Mesothelial cell of epicardium (in vitro differentiated cells): ENCODE results near the gene RFTN1. TPM values are rescaled to one million over a fixed set of nuclear protein-coding genes. Genes with fewer than 3 reads are reported as not detected.

Source experiments
- DNase-seq, 2 experiments: peaks; one replicate each; pipeline ENCODE4 v3.0.0; 2021; ENCODE audit warnings: low spot score in 2 of 2; ENCODE audit not compliant: unreplicated experiment in 2 of 2
- H3K27ac Mint-ChIP-seq: 2 replicates; pipeline ENCODE4 v1.8.0; 2021; ENCODE audit warnings: mixed read lengths
- H3K27me3 Mint-ChIP-seq: 2 replicates; pipeline ENCODE4 v1.8.0; 2021; ENCODE audit warnings: low read depth, mixed read lengths
- H3K36me3 Mint-ChIP-seq: 2 replicates; pipeline ENCODE4 v1.8.0; 2021; ENCODE audit warnings: mixed read lengths
- H3K4me1 Mint-ChIP-seq: 2 replicates; pipeline ENCODE4 v1.8.0; 2021; ENCODE audit warnings: mixed read lengths
- H3K4me3 Mint-ChIP-seq: 2 replicates; pipeline ENCODE4 v1.8.0; 2021; ENCODE audit warnings: mild to moderate bottlenecking, moderate library complexity, mixed read lengths
- H3K9me3 Mint-ChIP-seq: 2 replicates; pipeline ENCODE4 v1.8.0; 2021; ENCODE audit warnings: mixed read lengths
- CTCF ChIP-seq: fragments of 200-600 bp; sonication (generic); IDR thresholded peaks from one replicate; pipeline ENCODE4 v1.5.0; 2021; ENCODE audit warnings: antibody characterized with exemption; ENCODE audit not compliant: unreplicated experiment
- total RNA-seq: library from RNA; stranded (reverse); gene quantifications from 3 replicates; pipeline ENCODE4 v1.2.1, GENCODE V29; 2021

Gene RFTN1
- total RNA-seq, 1 donor from 2014 or later: 10.0 TPM

- H3K9me3 Mint-ChIP-seq: no peaks in the 10 kb centered on the region
- peaks cover 51% of the 10 kb centered on the region for H3K4me1 Mint-ChIP-seq
- H3K27ac Mint-ChIP-seq: peak overlapping the region; percentile 87
- DNase-seq: no peak
- no peaks in the 10 kb centered on the region for H3K27me3 Mint-ChIP-seq
- TF ChIP-seq CTCF: no peak
- H3K36me3 Mint-ChIP-seq: no peaks in the 10 kb centered on the region
- H3K4me3 Mint-ChIP-seq: no peak overlapping the region
Measured at GRCh38 chr3:16369885-16370284, 143.6 kb downstream of the RFTN1 start.

DNA sequence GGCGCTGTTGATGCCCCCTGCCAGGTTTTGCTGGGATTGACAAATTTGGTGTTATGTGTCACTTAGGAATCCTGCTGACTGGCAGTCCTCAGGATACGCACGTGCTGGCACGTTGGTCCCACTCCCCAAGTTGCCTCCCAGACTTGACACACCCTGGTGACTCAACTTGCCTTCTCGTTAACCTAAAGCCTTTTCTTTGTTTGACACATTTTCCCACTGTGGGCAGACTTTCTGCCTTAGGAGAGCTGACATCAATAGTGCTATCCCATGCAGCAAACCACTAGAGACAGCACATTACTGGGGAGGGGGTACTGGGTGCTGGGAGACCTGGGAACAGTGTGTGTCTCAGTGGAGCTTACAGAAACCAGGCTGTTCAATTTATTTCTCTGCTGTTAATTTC lies 144.2 kb downstream of the RFTN1 start:
- Mint-ChIP-seq H3K4me3 (no peak overlapping the region), H3K4me1 (peaks cover 45% of the 10 kb centered on the region), H3K36me3 (no peaks in the 10 kb centered on the region), H3K9me3 (no peaks in the 10 kb centered on the region), H3K27ac (peak overlapping the region; percentile 21), H3K27me3 (no peaks in the 10 kb centered on the region)
- no peak for DNase-seq
- no peak for TF ChIP-seq CTCF

DNA sequence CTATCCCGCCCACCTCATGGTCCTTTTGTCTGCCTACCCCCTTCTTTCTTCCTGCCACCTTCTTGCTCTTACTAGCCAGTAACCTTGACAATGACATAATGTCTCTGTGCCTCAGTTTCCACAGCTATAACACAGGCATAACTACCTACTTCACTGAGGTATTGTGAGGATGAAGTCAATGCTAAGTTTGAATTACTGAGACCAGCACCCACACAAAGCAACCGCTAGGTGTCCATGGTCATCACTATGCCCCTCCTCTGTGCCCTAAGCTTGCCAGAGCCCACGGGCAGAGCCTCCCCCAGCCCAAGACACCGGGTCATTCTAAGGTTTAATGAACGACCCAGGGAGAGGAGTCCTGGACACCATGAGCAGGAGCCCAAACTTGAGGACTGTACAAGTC lies 146.9 kb downstream of the RFTN1 start:
- DNase-seq: no peak
- H3K9me3 Mint-ChIP-seq: no peaks in the 10 kb centered on the region
- H3K4me1 Mint-ChIP-seq: peaks cover 23% of the 10 kb centered on the region
- H3K4me3 Mint-ChIP-seq: no peak overlapping the region
- H3K36me3 Mint-ChIP-seq: no peaks in the 10 kb centered on the region
- H3K27ac Mint-ChIP-seq: no peak overlapping the region
- no peak for TF ChIP-seq CTCF
- H3K27me3 Mint-ChIP-seq: no peaks in the 10 kb centered on the region

DNA sequence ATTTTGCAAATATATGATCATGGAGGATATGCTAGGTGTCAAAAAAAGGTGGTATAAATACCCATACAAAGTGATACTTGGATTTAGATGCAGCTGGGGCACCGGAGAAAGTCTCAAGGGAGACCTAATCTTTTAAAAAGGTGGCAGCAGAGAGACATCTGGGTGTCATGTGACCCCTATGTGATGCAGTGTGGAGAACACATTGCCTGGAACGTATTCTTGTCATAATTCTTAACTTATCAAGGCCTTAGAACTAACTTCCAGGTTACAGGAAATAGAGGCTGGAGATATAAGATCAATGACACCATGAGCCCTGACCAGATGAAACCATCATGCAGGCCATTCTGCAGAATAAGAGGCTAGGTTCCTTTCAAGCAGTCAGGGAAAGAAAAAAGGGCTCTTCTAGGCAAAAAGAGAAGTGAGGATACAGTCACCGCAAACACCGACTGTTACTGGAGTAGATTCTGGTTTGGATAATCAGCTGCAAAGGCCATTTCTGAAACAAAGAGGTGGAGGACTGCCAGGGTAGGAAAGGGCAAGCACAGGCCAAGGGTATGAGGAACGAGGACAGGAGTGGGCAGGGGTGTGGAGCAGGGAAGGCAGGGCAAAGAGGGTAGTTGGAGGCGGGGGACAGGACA lies 147.9 kb downstream of the RFTN1 start:
- no peaks in the 10 kb centered on the region for H3K36me3 Mint-ChIP-seq
- H3K27ac Mint-ChIP-seq: no peak overlapping the region
- H3K4me1 Mint-ChIP-seq: peaks cover 14% of the 10 kb centered on the region
- no peaks in the 10 kb centered on the region for H3K9me3 Mint-ChIP-seq
- no peak for DNase-seq
- H3K4me3 Mint-ChIP-seq: no peak overlapping the region
- TF ChIP-seq CTCF: no peak
- H3K27me3 Mint-ChIP-seq: no peaks in the 10 kb centered on the region

DNA sequence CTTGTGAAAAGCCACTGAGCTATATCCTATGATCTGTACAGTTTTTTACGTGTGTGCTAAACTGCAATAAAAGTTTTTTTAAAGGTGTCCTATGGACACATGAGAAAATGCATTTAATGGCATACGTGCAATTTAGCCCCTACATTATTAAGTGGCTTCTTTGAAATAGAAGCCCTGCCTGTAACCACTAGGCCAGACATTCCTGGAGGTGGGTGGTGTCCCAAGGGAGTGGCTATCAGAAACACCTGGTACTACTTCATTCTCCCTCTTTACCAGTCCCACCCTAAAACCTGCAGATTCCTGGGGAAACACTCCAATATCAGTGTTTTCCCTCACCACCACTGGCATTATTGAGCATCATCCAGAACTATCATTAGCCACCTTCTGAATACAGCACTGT lies 148.5 kb downstream of the RFTN1 start:
- DNase-seq: no peak
- Mint-ChIP-seq H3K27ac (no peak overlapping the region), H3K9me3 (no peaks in the 10 kb centered on the region), H3K4me1 (peaks cover 7% of the 10 kb centered on the region), H3K4me3 (no peak overlapping the region), H3K36me3 (no peaks in the 10 kb centered on the region), H3K27me3 (no peaks in the 10 kb centered on the region)
- TF ChIP-seq CTCF: no peak

DNA sequence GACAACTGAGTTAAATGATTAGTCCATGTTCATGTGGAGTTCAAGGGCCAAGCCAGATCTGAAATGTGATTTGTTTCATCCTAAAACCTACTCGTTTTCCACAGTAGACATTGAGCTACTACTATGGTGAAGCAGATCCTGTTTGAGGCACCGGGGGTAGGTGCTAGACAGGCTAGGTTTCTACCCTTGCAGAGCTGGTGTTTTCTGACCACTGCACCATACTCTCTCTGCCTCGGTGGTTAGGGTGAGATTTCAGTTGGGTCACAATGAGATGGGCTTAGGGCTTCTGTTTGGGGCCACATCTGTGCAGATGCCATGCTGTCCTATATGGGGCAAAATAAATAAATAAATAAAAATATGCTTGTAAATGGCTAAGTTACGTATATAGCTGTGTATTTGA lies 149.2 kb downstream of the RFTN1 start:
- no peak overlapping the region for H3K4me3 Mint-ChIP-seq
- H3K27ac Mint-ChIP-seq: no peak overlapping the region
- no peak for TF ChIP-seq CTCF
- H3K36me3 Mint-ChIP-seq: no peaks in the 10 kb centered on the region
- peaks cover 1% of the 10 kb centered on the region for H3K4me1 Mint-ChIP-seq
- H3K9me3 Mint-ChIP-seq: no peaks in the 10 kb centered on the region
- no peaks in the 10 kb centered on the region for H3K27me3 Mint-ChIP-seq
- DNase-seq: no peak
